HL-60 (cell line): Measurements from ENCODE around the gene COBLL1.

Experiments used
- POLR2AphosphoS5 ChIP-seq: IDR thresholded peaks from 2 replicates; pipeline ENCODE4 v1.6.1; 2012; ENCODE audit warnings: low read depth
- TF ChIP-seq, protein P1 (sequence below): IDR thresholded peaks from one replicate; pipeline ENCODE4 v1.5.1; 2011; ENCODE audit warnings: low read length, control low read depth, inconsistent platforms; ENCODE audit not compliant: insufficient read depth

GRCh38 chr2:164671664-164672396 is 169.8 kb downstream of the COBLL1 start:
- TF ChIP-seq, protein P1, sequence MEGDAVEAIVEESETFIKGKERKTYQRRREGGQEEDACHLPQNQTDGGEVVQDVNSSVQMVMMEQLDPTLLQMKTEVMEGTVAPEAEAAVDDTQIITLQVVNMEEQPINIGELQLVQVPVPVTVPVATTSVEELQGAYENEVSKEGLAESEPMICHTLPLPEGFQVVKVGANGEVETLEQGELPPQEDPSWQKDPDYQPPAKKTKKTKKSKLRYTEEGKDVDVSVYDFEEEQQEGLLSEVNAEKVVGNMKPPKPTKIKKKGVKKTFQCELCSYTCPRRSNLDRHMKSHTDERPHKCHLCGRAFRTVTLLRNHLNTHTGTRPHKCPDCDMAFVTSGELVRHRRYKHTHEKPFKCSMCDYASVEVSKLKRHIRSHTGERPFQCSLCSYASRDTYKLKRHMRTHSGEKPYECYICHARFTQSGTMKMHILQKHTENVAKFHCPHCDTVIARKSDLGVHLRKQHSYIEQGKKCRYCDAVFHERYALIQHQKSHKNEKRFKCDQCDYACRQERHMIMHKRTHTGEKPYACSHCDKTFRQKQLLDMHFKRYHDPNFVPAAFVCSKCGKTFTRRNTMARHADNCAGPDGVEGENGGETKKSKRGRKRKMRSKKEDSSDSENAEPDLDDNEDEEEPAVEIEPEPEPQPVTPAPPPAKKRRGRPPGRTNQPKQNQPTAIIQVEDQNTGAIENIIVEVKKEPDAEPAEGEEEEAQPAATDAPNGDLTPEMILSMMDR: no peak
- no peak for TF ChIP-seq POLR2AphosphoS5
